Type B pancreatic cell (in vitro differentiated cells): ENCODE results near the gene TRABD. TPM values are rescaled to one million over a fixed set of nuclear protein-coding genes. Genes with fewer than 3 reads are reported as not detected.

Source experiments
- DNase-seq: peaks from one replicate; pipeline ENCODE4 v3.0.0; 2021; ENCODE audit warnings: mixed read lengths; ENCODE audit not compliant: unreplicated experiment; ENCODE audit errors: extremely low spot score
- H3K27ac Mint-ChIP-seq: 2 replicates; pipeline ENCODE4 v1.8.0; 2021; ENCODE audit warnings: mild to moderate bottlenecking, mixed read lengths
- H3K27me3 Mint-ChIP-seq: 2 replicates; pipeline ENCODE4 v1.8.0; 2021; ENCODE audit warnings: mixed read lengths
- H3K36me3 Mint-ChIP-seq: 2 replicates; pipeline ENCODE4 v1.8.0; 2021; ENCODE audit warnings: mixed read lengths
- H3K4me1 Mint-ChIP-seq: one replicate; pipeline ENCODE4 v1.8.0; 2021; ENCODE audit warnings: mixed read lengths; ENCODE audit not compliant: unreplicated experiment
- H3K4me3 Mint-ChIP-seq: 2 replicates; pipeline ENCODE4 v1.8.0; 2021; ENCODE audit warnings: mild to moderate bottlenecking, mixed read lengths
- H3K9me3 Mint-ChIP-seq: 2 replicates; pipeline ENCODE4 v1.8.0; 2021; ENCODE audit warnings: mixed read lengths
- total RNA-seq: library from RNA; stranded (reverse); gene quantifications from 2 replicates; pipeline ENCODE4 v1.2.1, GENCODE V29; 2021; ENCODE audit warnings: low replicate concordance
- TF ChIP-seq, protein P1 (sequence below): fragments of 200-600 bp; sonication (generic); conservative IDR thresholded peaks from 2 replicates; pipeline ENCODE4 v1.5.0; 2021; ENCODE audit warnings: antibody characterized with exemption, mild to moderate bottlenecking

The TRABD gene
- total RNA-seq, 1 donor from 2014 or later: 37.7 TPM

DNA sequence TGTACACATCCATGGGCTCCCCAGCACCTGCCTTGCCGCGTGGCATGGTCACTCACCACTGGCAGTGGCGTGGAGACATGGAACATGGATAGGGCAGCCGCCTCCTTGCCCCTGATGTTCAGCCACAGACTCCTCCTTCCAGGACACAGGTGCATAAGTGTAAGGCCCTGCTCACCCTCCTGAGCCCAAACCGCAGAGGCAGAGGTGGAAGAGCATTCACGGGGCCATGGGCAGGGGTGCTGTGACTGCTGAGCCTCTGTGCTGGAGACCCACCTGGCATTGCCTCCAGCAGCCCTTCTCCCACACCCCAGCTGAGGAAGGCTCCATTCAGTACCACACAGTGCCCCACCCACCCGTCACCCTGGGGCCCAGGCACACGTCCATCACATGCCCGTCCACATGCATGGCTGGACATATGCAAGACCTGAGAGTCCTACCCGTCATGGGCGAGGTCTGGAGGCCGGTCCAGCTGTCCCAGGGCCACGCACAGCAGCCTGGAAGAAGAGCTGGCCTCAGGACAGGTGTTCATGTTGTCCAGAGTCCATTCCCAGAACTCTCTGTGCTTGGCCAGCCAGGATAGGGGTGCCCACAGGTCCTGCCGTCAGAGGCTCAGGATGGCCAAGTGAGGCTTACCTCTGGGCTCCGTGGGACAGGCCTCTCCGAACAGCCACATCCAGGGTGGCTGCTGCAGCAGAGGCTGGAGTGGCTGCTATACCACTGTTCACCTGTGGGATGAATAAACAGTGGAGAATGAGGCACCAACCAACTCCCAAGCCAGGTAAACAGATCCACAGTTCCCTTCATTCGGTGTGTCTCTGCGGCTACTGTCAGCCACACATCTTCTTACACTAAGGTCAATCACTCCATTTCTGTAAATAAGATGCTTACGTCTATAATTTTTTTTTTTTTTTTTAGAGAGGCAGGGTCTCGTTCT lies 60.8 kb downstream of the TRABD start:
- peaks cover 11% of the 10 kb centered on the region for H3K4me1 Mint-ChIP-seq
- peak overlapping the region; percentile 62 for H3K27ac Mint-ChIP-seq
- H3K27me3 Mint-ChIP-seq: no peaks in the 10 kb centered on the region
- no peaks in the 10 kb centered on the region for H3K9me3 Mint-ChIP-seq
- no peak for DNase-seq
- H3K4me3 Mint-ChIP-seq: peak overlapping the region; percentile 97
- H3K36me3 Mint-ChIP-seq: no peaks in the 10 kb centered on the region
- TF ChIP-seq, protein P1, sequence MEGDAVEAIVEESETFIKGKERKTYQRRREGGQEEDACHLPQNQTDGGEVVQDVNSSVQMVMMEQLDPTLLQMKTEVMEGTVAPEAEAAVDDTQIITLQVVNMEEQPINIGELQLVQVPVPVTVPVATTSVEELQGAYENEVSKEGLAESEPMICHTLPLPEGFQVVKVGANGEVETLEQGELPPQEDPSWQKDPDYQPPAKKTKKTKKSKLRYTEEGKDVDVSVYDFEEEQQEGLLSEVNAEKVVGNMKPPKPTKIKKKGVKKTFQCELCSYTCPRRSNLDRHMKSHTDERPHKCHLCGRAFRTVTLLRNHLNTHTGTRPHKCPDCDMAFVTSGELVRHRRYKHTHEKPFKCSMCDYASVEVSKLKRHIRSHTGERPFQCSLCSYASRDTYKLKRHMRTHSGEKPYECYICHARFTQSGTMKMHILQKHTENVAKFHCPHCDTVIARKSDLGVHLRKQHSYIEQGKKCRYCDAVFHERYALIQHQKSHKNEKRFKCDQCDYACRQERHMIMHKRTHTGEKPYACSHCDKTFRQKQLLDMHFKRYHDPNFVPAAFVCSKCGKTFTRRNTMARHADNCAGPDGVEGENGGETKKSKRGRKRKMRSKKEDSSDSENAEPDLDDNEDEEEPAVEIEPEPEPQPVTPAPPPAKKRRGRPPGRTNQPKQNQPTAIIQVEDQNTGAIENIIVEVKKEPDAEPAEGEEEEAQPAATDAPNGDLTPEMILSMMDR: peak; percentile 42

DNA sequence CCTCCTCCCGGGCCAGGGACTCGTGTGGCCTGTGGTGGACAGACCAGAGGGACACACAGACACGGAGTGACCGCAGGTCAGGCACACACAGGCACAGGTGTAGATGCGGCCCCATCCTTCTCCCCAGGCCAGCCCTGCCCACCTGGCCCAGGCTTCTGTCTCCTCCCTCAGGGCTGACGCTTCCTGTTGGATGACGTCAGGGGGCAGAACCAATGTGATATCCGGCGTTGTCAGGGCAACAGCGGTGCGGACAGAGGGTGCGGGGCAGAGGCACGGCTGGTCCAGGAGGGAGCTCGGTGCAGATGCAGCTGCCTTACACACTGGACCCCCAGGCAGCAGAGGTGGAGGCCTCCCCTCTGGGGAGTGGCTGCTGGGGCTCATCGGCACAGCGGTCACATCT lies 62.0 kb downstream of the TRABD start:
- DNase-seq: no peak
- H3K27ac Mint-ChIP-seq: peak overlapping the region; percentile 62
- TF ChIP-seq, protein P1: no peak
- no peaks in the 10 kb centered on the region for H3K27me3 Mint-ChIP-seq
- no peaks in the 10 kb centered on the region for H3K9me3 Mint-ChIP-seq
- H3K4me3 Mint-ChIP-seq: peak overlapping the region; percentile 71
- no peaks in the 10 kb centered on the region for H3K36me3 Mint-ChIP-seq
- H3K4me1 Mint-ChIP-seq: peaks cover 4% of the 10 kb centered on the region

DNA sequence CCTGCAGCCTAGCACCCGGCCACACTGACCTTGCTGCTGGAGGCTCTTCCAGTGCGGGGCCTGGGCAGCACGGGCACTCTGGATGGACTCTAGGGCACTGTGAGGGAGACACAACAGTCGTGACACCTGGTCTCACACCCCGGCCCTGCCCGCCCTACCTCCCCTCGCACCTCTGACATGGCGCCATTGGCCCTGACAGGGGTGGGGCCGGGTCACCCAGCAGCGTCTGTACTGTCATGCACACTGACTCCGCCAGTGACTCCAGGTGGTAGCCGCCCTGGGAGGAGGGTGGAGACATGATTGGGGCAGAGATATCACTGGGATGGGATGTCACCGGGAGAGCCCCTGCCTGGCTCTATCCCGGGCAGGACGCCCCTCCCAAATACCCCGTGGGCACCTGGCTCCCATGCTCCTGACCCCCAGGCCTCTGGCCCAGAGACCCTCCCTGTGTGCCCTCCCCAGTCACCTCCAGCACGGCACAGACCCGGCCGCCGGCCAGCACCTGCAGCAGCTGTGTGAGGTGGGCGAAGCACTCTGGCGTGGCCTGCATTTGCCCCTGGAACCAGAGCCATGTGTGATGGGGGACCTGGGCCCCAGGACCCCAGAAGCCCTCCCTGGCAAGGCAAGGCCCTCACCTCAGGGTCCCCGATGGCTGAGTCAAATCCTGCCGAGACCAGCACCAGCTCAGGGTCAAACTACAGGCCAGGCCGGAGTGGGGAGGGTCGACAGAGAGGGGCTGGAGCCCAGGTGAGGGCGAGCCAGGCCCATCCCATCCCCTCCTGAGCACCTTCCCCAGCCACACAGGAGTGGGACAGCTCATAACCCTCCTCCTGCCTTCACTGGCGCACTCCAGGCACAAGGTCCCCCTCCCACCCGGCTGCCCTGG lies 62.7 kb downstream of the TRABD start:
- Mint-ChIP-seq H3K36me3 (no peaks in the 10 kb centered on the region), H3K9me3 (no peaks in the 10 kb centered on the region), H3K4me1 (peaks cover 4% of the 10 kb centered on the region), H3K4me3 (peak overlapping the region; percentile 71), H3K27me3 (no peaks in the 10 kb centered on the region), H3K27ac (no peak overlapping the region)
- DNase-seq: no peak
- TF ChIP-seq, protein P1: no peak

Other genes with a start within 250 kb of the TRABD start
- 36.7 and 58.6 TPM in 2 replicates for gene PIM3, start 225.1 kb upstream of the TRABD start, total RNA-seq
- gene IL17REL, start 173.1 kb upstream of the TRABD start, total RNA-seq: 0.10 TPM in 1 of 2 replicates, not detected in the other
- gene TTLL8, start 127.6 kb upstream of the TRABD start, total RNA-seq: not detected in 2 replicates
- 0.19 TPM in 1 of 2 replicates, not detected in the other for gene MLC1, start 100.5 kb upstream of the TRABD start, total RNA-seq
- 0.10 and 0.19 TPM in 2 replicates for gene MOV10L1, start 95.9 kb upstream of the TRABD start, total RNA-seq
- 3.0 and 9.3 TPM in 2 replicates for gene PANX2, start 15.2 kb upstream of the TRABD start, total RNA-seq
- 23.8 and 28.5 TPM in 2 replicates for gene SELENOO, start 15.1 kb downstream of the TRABD start, total RNA-seq
- gene TUBGCP6, start 59.1 kb downstream of the TRABD start, total RNA-seq: 43.0 and 51.4 TPM in 2 replicates
- gene HDAC10, start 65.4 kb downstream of the TRABD start, total RNA-seq: 29.5 and 37.1 TPM in 2 replicates
- gene MAPK12, start 75.8 kb downstream of the TRABD start, total RNA-seq: 11.4 and 31.3 TPM in 2 replicates
- 4.0 and 7.4 TPM in 2 replicates for gene MAPK11, start 84.5 kb downstream of the TRABD start, total RNA-seq
- 352 and 500 TPM in 2 replicates for gene PLXNB2, start 121.7 kb downstream of the TRABD start, total RNA-seq
- 22.1 and 25.6 TPM in 2 replicates for gene DENND6B, start 141.1 kb downstream of the TRABD start, total RNA-seq
- 56.4 and 62.8 TPM in 2 replicates for gene PPP6R2, start 157.4 kb downstream of the TRABD start, total RNA-seq